Peyer's patch (tissue), 4 donors: ENCODE results near the gene KRTAP1-4.

Experiments used
- CTCF ChIP-seq, 6 experiments: fragments of 450-650 bp in 4 of 6; fragments of 200-600 bp in 2 of 6; sonication (generic) in 1 of 6; IDR thresholded peaks; one replicate each; pipeline ENCODE4 v1.5.1; 2017 to 2019; ENCODE audit warnings: antibody characterized with exemption in 6 of 6, mild to moderate bottlenecking in 3 of 6, moderate library complexity in 1 of 6
- POLR2A ChIP-seq, 2 donors: fragments of 450-650 bp; IDR thresholded peaks; one replicate each; pipeline ENCODE4 v1.5.1; 2017; ENCODE audit warnings: antibody characterized with exemption in 2 of 2, mild to moderate bottlenecking in 2 of 2, moderate library complexity in 2 of 2

GRCh38 chr17:41049110-41049509 is 19.1 kb upstream of the KRTAP1-4 start:
- TF ChIP-seq CTCF (IDR thresholded peaks at IDR 0.05) (no peak), POLR2A (IDR thresholded peaks at IDR 0.05) (no peak)
